Measurements from ENCODE around the gene DBNDD1. TPM values are rescaled to one million over a fixed set of nuclear protein-coding genes. Genes with fewer than 3 reads are reported as not detected.

DBNDD1 gene
- total RNA-seq, 2 experiments from 2014 or later: 0.52 to 0.96 TPM

DNA sequence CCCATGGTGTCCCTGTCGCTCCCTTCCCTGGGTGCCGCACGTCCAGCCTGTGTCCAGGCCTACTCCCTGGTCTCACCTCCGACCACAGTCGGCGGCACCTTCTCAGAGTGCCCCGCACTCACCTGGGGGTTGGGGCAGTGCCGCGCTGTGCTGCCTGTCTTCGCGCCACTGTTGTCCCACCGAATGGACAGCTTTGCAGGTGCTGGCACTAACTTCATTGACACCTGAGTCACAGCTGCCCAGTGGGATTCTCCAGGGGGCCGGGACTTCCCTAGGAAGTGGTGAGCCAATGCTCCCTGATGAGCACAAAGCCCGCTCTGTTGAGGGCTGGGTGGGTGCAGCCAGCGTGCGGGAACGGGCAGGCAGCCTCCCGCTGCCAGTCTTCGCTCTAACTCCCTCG is 24.3 kb upstream of the DBNDD1 start:
- Mint-ChIP-seq H3K4me3 (no peak overlapping the region), H3K27ac (no peak overlapping the region), H3K27me3 (peaks cover 11% of the 10 kb centered on the region), H3K9me3 (no peaks in the 10 kb centered on the region), H3K4me1 (ENCODE audit: low read depth) (peaks cover 5% of the 10 kb centered on the region), H3K36me3 (ENCODE audit: low read depth) (no peaks in the 10 kb centered on the region)
- DNase-seq (no peak), ATAC-seq (no peak)
- CTCF ChIA-PET: interaction anchor here (1.0 kb wide), 1 partner anchor 39 kb away, joined by 4 read pairs; no protein-coding TSS in a partner anchor
- POLR2A ChIA-PET: interaction anchor here (1.0 to 1.4 kb wide), 2 partner anchors 31 to 47 kb away, joined by 3 read pairs; no protein-coding TSS in a partner anchor
- TF ChIP-seq, protein P1, sequence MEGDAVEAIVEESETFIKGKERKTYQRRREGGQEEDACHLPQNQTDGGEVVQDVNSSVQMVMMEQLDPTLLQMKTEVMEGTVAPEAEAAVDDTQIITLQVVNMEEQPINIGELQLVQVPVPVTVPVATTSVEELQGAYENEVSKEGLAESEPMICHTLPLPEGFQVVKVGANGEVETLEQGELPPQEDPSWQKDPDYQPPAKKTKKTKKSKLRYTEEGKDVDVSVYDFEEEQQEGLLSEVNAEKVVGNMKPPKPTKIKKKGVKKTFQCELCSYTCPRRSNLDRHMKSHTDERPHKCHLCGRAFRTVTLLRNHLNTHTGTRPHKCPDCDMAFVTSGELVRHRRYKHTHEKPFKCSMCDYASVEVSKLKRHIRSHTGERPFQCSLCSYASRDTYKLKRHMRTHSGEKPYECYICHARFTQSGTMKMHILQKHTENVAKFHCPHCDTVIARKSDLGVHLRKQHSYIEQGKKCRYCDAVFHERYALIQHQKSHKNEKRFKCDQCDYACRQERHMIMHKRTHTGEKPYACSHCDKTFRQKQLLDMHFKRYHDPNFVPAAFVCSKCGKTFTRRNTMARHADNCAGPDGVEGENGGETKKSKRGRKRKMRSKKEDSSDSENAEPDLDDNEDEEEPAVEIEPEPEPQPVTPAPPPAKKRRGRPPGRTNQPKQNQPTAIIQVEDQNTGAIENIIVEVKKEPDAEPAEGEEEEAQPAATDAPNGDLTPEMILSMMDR (IDR thresholded peaks at IDR 0.05): no peak
- intact Hi-C loops (cut with micrococcal nuclease): no loop called here

GRCh38 chr16:90042946-90043514 is 23.8 kb upstream of the DBNDD1 start:
- intact Hi-C loops (cut with micrococcal nuclease): no loop called here
- no peaks in the 10 kb centered on the region for H3K9me3 Mint-ChIP-seq
- no peaks in the 10 kb centered on the region for H3K36me3 Mint-ChIP-seq (ENCODE audit: low read depth)
- no peak overlapping the region for H3K27ac Mint-ChIP-seq
- H3K27me3 Mint-ChIP-seq: peaks cover 8% of the 10 kb centered on the region
- CTCF ChIA-PET: no interaction called here
- ATAC-seq: no peak
- TF ChIP-seq, protein P1 (IDR thresholded peaks at IDR 0.05): no peak
- DNase-seq: no peak
- POLR2A ChIA-PET: interaction anchor here (1.0 kb wide), 1 partner anchor 30 kb away, joined by 3 read pairs; no protein-coding TSS in a partner anchor
- no peak overlapping the region for H3K4me3 Mint-ChIP-seq
- H3K4me1 Mint-ChIP-seq (ENCODE audit: low read depth): peaks cover 2% of the 10 kb centered on the region

GRCh38 chr16:90041896-90042473 is 22.7 kb upstream of the DBNDD1 start:
- H3K27me3 Mint-ChIP-seq: peaks cover 8% of the 10 kb centered on the region
- peaks cover 2% of the 10 kb centered on the region for H3K4me1 Mint-ChIP-seq (ENCODE audit: low read depth)
- CTCF ChIA-PET: no interaction called here
- TF ChIP-seq, protein P1 (IDR thresholded peaks at IDR 0.05): no peak
- H3K36me3 Mint-ChIP-seq (ENCODE audit: low read depth): peaks cover 1% of the 10 kb centered on the region
- no peaks in the 10 kb centered on the region for H3K9me3 Mint-ChIP-seq
- DNase-seq (no peak), ATAC-seq (no peak)
- H3K27ac Mint-ChIP-seq: no peak overlapping the region
- intact Hi-C loops (cut with micrococcal nuclease): no loop called here
- no peak overlapping the region for H3K4me3 Mint-ChIP-seq
- POLR2A ChIA-PET: interaction anchor here (0.6 kb wide), 1 partner anchor 18 kb away, joined by 3 read pairs; no protein-coding TSS in a partner anchor

GRCh38 chr16:90040152-90041023 is 21.1 kb upstream of the DBNDD1 start:
- H3K4me1 Mint-ChIP-seq (ENCODE audit: low read depth): no peaks in the 10 kb centered on the region
- ChIA-PET POLR2A (no interaction called here), CTCF (no interaction called here)
- no peaks in the 10 kb centered on the region for H3K9me3 Mint-ChIP-seq
- ATAC-seq (no peak), DNase-seq (no peak)
- intact Hi-C loops (cut with micrococcal nuclease): no loop called here
- TF ChIP-seq, protein P1 (IDR thresholded peaks at IDR 0.05): no peak
- H3K4me3 Mint-ChIP-seq: no peak overlapping the region
- peaks cover 2% of the 10 kb centered on the region for H3K36me3 Mint-ChIP-seq (ENCODE audit: low read depth)
- H3K27ac Mint-ChIP-seq: no peak overlapping the region
- no peaks in the 10 kb centered on the region for H3K27me3 Mint-ChIP-seq
